NCI-H1694 (cell line): ENCODE data around the gene RBMS3.
"Not testable (repeated sequence)": the region's sequence is repeated elsewhere in the genome, so short reads cannot be mapped to it uniquely, and the experiment has no call there.

Source experiments
- DNase-seq: peaks from one replicate; lab custom pipeline; 2025; lab: John Stamatoyannopoulos, UW

RBMS3 gene

DNA sequence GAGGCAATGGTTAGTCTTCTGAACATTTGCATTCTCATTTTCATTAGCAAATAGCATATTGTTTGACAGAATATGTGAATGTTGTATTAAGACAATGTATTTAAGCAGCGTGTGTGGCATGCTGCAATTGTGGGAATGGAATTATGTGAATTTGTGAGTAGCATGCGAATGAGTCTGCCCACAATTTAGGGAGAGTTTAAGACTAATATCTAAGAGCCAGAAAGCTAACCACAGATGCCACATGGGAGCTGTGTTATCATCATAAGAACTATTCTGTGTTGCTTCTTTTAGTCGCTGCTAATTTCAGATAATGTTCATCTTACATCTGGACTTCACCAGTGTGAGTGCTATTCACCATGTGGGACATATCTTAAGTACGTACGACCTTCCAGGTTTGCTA is 494.5 kb downstream of the RBMS3 start:
- no peak for DNase-seq

DNA sequence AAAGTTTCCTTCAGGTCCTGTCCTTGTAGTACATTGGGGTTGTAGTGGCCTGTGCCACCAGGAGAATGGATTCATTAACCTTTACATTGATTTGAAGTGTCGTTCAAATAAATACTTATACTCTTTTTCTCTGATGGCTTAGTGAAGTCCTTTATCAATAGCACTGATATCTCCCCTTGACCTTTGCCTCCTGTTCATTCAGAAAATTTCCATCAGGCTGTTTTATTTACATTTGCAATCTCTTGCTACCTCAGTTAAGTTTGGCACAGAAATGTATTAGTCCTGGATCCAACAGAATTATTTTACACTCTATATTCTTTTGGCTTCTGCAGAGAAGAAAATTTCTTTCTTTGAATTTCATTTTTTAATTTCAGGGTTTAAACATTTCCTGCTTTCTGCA is 497.0 kb downstream of the RBMS3 start:
- no peak for DNase-seq

DNA sequence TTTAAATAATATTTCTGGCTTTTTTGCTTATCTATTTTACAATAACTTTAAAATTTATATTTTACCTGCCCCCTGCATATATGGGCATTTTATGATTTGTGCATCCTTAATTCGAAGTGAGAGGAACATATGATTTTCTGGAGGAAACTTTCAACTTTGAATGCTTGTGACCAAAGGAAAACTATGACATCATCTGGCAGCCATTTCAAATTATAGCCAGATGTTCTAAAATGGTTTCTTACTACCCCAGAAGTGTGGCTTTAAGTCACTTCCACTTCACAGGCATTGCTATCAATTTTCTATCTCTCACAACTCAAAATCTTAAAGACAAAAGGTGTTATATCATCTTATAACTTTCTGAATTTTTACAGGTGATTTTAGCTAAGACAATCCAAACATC is 508.8 kb downstream of the RBMS3 start:
- no peak for DNase-seq

GRCh38 chr3:29796808-29797207 is 515.9 kb downstream of the RBMS3 start:
- DNase-seq = no peak

- no peak for DNase-seq
Measured at GRCh38 chr3:29802057-29802456, 521.2 kb downstream of the RBMS3 start.

DNA sequence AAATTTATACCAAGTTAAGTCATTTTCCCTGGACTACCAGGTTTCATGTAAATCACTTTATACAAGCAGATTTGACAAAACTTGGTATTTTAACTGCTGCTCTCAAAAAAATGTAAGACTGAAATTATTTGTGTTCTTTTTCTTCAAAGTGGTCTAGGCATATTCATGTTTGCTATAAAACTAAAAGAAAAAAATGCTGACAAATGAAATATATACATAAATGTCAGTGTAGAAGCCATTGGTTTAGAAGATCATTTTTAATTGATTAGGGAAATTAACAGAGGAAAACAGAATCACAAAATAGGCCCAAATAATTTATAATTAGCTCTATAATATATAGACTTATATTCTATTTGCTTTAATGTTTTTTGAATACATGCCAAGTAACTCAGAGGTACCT is 523.2 kb downstream of the RBMS3 start:
- DNase-seq = no peak

- DNase-seq = no peak
Measured at GRCh38 chr3:29805757-29806156, 524.9 kb downstream of the RBMS3 start.

GRCh38 chr3:29808324-29808723 is 527.5 kb downstream of the RBMS3 start:
- not testable (repeated sequence) for DNase-seq

GRCh38 chr3:29822071-29822470 is 541.2 kb downstream of the RBMS3 start:
- DNase-seq = no peak

DNA sequence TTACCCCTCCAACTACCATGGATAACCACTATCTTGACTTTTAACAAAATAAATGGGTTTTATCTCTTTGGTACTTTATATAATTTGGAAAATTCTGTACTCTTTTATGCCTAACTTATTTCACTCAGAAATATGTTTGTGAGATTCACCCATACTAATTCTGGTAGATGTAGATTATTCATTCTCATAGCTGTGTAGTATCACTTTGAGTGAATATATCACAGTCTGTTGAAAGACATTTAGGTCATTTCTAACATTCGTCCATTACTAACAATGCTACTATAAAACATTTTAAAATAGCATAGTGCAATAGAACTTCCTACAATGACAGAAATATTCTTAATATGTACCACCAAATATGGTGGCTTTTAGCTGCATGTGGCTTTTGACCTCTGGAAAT is 542.4 kb downstream of the RBMS3 start:
- DNase-seq = no peak

DNA sequence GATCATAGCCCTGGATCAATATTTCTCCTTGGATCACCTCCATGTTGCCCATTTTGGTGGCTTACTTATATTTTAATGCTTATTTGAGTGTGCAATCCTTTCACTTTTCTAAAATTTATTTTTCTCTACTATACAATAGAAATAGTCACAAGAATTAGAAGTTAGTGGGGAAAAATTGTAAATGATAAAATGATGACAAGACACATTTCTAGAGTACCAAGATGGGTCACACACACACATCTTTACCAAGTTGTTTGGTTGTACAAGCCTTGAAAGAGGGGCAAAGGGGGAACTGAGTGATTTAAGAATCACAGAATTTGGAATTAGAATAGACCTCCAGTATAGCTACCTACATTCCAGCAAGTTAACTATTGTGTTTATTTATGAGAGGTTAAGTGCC is 545.8 kb downstream of the RBMS3 start:
- DNase-seq = no peak

- DNase-seq = no peak
Measured at GRCh38 chr3:29827756-29828155, 546.9 kb downstream of the RBMS3 start.

GRCh38 chr3:29829340-29829739 is 548.5 kb downstream of the RBMS3 start:
- DNase-seq = no peak

GRCh38 chr3:29850641-29851040 is 569.8 kb downstream of the RBMS3 start:
- no peak for DNase-seq

- DNase-seq = no peak
Measured at GRCh38 chr3:29852767-29853166, 571.9 kb downstream of the RBMS3 start.

DNA sequence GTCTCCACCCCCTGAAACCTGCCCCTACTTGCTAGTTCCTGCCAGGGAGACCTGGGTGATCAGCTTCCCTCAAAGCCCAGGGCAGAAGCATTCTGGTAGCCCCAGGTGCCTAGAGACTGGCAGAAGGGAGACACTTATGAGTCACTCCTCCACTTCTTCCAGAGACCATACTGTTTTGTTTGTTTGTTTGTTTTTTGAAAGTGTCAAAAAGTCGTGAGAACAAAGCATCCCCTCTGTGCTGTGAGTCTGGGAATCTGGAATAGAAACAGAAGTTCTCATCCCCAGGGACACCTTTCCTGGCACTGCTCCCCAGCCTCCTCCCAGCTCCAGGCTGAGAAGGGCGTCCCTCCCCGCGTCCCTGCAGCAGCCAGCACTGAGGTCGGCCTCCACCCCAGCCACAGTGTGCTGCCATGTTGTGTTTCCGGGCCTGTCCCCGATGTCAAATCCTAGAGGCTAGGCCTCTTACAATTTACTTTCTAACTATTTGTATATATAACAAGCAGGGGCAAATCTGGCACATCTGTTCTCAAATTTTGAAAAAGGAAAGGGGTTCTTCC is 573.0 kb downstream of the RBMS3 start:
- DNase-seq = no peak

- no peak for DNase-seq
Measured at GRCh38 chr3:29854821-29855220, 574.0 kb downstream of the RBMS3 start.

DNA sequence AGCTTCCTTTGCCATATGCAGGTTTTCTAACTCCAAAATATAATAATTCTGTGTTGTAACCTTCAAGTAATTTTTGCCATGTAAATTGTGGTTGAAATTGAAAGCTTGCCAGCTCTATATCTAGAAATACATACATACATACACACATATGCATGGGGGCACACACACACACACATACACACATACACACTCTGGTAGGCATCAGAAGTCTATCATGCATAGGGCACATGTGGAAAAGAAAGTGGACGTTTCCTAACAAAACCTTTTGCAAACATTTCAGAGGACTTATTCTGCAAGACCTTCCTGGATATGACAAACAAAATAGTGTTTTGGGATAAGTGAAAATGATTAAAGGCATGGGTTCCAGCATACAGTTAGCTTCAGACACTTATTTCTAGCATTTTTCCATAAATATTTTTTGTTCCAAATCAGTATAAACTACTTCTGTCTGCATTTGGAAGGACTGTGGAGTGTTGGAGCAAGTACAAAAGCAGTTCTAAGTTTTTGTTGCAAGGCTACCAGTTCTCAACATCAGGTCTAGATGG is 578.9 kb downstream of the RBMS3 start:
- DNase-seq = no peak

DNA sequence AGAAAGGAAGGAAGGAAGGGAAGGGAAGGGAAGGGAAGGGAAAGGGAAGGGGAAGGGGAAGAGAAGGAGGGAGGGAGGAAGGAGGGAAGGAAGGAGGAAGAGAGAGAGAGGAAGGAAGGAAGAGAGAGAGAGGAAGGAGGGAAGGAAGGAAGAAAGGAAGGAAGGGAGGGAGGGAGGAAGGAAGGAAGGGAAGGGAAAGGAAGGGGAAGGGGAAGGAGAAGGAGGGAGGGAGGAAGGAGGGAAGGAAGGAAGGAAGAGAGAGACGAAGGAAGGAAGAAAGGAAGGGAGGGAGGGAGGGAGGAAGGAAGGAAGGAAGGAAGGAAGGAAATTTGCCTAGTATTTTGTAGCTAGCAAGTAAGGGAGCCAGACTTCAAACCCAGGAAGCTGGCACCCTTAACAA is 583.9 kb downstream of the RBMS3 start:
- DNase-seq = no peak

- no peak for DNase-seq
Measured at GRCh38 chr3:29868543-29869101, 587.8 kb downstream of the RBMS3 start.

GRCh38 chr3:29870136-29870535 is 589.3 kb downstream of the RBMS3 start:
- no peak for DNase-seq

- no peak for DNase-seq
Measured at GRCh38 chr3:29871087-29871486, 590.2 kb downstream of the RBMS3 start.

DNA sequence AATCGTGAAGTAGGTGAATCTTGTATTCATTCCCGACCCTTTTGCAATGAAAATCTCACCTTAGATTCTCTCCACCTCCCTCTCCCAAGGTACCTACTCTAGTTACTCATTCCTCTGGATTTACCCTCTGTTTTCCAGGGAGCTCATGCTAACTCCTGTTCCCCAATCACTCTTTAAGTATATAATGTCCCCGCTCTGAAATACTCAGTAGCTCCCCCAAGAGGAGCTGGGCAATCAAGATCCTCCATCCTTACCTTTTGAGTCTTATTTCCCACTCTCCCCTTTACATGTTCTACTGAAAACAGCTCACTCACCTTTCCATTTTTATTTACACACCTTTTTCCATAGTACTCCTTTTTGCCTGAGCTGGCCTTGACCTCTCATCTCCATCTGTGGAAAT is 599.9 kb downstream of the RBMS3 start:
- no peak for DNase-seq

DNA sequence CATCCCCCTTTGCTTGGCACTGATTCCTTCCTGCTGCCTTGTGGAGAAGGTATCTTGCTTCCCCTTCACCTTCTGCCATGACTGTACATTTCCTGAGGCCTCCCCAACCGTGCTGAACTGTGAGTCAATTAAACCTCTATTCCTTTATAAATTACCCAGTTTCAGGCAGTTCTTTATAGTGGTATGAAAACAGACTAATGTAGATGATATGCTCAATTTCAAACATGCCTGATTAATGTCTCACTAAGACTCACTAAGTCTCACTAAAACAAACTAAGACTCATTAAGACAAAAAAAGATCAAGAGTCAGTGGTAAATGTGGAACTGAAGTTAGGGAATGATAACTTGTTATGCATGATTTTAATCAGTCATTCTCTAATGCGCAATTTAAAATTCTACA is 606.6 kb downstream of the RBMS3 start:
- no peak for DNase-seq
